Panc1 (cell line): ENCODE data around the gene AUH.

Source experiments
- CTCF ChIP-seq: fragments of 450-650 bp; IDR thresholded peaks from 2 replicates; pipeline ENCODE4 v1.5.1; 2017; ENCODE audit warnings: mild to moderate bottlenecking
- POLR2AphosphoS5 ChIP-seq: IDR thresholded peaks from 2 replicates; pipeline ENCODE4 v1.6.1; 2012; ENCODE audit warnings: mild to moderate bottlenecking, low read depth, low read length, moderate library complexity

GRCh38 chr9:91245431-91246313 is 116.0 kb downstream of the AUH start:
- no peak for TF ChIP-seq CTCF
- no peak for TF ChIP-seq POLR2AphosphoS5
